Measurements from ENCODE around the gene PSMD1.
"Not testable (repeated sequence)": the region's sequence is repeated elsewhere in the genome, so short reads cannot be mapped to it uniquely, and the experiment has no call there.

The PSMD1 gene

DNA sequence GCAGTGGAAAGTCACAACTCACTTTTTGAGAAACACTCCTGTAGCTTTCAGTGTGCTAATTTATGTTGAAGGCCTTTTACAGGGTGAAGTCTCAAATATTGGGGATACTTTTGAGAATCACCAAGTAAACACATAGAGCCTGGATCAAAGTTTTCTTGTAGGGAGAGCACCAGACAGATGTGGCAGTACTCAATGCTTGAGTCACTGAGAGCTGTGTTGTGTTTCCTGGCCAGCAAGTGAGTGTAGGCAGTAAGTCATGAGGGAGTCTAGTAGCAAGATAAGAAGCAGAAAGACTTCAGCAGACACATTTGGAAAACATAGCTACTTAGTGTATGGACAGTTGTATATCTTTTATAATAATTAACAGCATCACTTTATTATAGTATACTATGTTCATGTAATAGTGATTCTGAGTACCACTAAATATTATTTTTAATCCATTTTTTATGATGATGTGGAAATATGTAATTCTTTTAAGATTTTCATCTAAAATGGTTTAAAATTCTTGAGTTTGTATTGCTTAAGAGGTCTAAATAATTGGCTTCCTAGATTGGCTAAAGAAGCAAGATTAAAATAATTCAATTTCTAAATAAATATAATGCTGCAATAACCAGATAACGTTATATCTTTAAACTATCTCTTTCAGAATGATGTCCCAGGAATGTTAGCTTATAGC is 12.8 kb downstream of the PSMD1 start:
- H3K27ac ChIP-seq = no peak overlapping the region
- TF ChIP-seq, protein P1, sequence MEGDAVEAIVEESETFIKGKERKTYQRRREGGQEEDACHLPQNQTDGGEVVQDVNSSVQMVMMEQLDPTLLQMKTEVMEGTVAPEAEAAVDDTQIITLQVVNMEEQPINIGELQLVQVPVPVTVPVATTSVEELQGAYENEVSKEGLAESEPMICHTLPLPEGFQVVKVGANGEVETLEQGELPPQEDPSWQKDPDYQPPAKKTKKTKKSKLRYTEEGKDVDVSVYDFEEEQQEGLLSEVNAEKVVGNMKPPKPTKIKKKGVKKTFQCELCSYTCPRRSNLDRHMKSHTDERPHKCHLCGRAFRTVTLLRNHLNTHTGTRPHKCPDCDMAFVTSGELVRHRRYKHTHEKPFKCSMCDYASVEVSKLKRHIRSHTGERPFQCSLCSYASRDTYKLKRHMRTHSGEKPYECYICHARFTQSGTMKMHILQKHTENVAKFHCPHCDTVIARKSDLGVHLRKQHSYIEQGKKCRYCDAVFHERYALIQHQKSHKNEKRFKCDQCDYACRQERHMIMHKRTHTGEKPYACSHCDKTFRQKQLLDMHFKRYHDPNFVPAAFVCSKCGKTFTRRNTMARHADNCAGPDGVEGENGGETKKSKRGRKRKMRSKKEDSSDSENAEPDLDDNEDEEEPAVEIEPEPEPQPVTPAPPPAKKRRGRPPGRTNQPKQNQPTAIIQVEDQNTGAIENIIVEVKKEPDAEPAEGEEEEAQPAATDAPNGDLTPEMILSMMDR (IDR thresholded peaks at IDR 0.05) = no peak
- TF ChIP-seq ZFX (IDR thresholded peaks at IDR 0.05; ENCODE audit: borderline replicate concordance) = no peak

DNA sequence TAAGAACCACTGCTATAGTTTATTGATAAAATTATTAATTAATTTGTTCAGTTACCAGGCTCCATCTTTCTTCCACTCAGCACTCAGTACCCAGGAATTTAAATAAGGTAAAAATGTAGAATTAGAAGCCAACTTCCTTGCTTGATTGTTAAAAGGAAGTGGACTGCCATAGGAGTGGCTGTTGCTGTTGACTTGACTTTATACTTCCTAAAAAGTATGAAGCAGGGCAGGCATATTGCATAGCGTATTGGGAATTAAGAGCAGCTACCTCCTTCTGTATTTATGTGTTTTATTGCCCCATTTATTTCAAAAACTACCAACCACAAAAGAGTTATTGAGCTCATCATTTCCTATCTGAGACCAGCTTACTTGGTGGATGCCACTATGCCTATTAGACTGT is 27.9 kb downstream of the PSMD1 start:
- no peak for TF ChIP-seq ZFX (IDR thresholded peaks at IDR 0.05; ENCODE audit: borderline replicate concordance)
- TF ChIP-seq, protein P1 (IDR thresholded peaks at IDR 0.05) = no peak
- H3K27ac ChIP-seq = no peak overlapping the region

DNA sequence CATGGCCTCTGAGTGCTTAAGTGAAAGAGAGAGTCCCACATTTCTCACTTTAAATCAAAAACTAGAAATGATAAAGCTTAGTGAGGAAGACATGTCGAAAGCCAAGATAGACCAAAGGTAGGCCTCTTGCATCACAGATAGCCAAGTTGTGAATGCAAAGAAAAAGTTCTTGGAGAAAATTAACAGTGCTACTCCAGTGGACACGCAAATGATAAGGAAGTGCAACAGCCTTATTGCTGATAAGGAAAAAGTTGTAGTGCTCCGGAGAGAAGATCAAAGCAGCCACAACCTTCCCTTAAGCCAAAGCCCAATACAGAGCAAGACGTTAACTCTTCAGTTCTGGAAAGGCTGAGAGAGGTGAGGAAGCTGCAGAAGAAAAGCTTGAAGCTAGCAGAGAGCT is 32.1 kb downstream of the PSMD1 start:
- TF ChIP-seq ZFX (IDR thresholded peaks at IDR 0.05; ENCODE audit: borderline replicate concordance) = no peak
- TF ChIP-seq, protein P1 (IDR thresholded peaks at IDR 0.05) = no peak
- no peak overlapping the region for H3K27ac ChIP-seq

DNA sequence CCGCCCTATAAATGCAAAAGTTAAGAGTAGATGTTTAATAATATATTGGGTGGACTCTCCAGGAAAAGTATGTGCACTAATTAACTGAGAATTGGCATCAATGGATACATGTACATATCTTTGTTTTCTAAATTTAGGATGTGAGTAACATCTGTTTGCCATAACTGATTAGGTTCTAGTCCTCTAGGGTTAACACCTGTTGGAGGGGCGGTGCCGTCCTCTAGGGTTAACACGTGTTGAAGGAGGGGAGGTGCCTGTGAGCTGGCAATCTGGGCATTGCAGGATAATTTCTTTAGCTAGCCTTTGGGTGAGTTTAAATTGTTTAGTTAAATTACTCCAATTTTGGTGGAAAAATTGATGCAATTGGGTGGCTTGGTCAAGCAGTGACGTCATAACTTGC is 37.3 kb downstream of the PSMD1 start:
- H3K27ac ChIP-seq = no peak overlapping the region
- no peak for TF ChIP-seq ZFX (IDR thresholded peaks at IDR 0.05; ENCODE audit: borderline replicate concordance)
- TF ChIP-seq, protein P1 (IDR thresholded peaks at IDR 0.05) = no peak

DNA sequence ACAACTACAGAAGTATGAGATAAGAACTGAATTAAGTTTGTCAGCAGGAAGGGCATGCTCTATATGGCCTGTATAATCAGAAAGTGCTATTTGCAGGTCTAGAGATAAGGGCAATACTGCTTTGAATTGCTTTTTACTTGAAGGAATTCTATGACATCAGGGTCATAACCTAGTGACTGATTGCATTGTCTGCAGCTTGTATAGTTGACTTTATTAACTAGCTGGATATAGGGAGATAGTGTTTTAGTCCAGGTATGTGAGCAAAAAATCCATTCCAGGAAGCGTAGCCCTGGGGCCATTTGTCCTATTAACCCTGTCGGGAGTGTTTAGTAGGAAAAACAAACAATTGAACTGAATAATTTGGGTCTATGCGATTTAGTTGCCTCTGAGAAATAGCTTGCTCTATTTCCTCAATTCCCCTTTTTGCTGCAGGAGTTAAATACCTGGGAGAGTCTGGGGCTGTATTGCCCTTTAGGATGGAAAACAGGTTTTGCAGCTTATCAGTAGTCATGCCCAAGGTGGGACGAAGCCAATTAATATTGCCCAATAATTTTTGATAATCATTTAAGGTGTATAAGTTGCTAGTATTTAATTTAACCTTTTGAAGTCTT is 38.2 kb downstream of the PSMD1 start:
- TF ChIP-seq ZFX (IDR thresholded peaks at IDR 0.05; ENCODE audit: borderline replicate concordance) = no peak
- TF ChIP-seq, protein P1 (IDR thresholded peaks at IDR 0.05) = no peak
- H3K27ac ChIP-seq = no peak overlapping the region

DNA sequence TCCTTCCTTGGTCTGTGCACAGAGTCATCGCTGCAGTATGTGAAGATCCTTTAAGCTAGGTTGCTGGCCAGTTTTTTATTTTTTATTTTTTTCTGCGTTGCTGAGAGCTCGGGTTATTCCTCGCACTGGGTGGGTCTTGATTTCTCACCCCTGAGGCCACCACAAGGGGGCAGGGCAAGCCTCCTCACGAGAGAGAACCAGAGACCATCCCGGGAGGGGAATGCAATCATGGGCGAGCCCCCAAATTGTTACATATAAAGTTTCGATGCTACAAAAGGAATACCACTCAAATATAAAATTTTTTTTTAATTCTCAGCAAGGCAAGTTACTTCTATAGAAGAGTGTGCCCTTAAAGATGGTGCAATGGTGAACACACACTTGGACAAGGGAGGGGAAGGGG is 43.3 kb downstream of the PSMD1 start:
- no peak overlapping the region for H3K27ac ChIP-seq
- TF ChIP-seq, protein P1 (IDR thresholded peaks at IDR 0.05) = 0 out of 2 replicates have a peak, but pooled peaks have one; percentile 10
- no peak for TF ChIP-seq ZFX (IDR thresholded peaks at IDR 0.05; ENCODE audit: borderline replicate concordance)

DNA sequence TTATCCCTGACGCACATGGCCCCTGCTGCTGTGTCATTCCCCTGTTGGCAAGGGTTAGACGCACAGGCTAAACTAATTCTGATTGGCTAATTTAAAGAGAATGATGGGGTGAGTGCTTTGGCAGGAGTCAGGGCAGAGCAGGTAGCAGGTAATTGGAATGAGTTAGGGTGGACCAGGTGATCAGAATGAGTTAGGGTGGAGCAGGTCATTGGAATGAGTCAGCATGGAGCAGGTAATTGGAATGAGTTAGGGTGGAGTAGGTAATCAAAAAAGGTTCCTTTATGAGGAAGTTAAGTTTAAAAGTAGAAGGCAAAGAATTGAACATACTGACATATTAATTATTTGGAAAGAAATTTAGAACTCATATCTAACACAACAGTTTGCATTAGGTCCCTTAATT is 43.7 kb downstream of the PSMD1 start:
- not testable (repeated sequence) for H3K27ac ChIP-seq
